SH-SY5Y (cell line): ENCODE data around the gene ZBTB32.

Experiments used
- GATA2 ChIP-seq: IDR thresholded peaks from 2 replicates; pipeline ENCODE4 v1.6.1; 2011; ENCODE audit warnings: mild to moderate bottlenecking, low read depth, low read length
- GATA3 ChIP-seq: IDR thresholded peaks from 2 replicates; pipeline ENCODE4 v1.6.1; 2011; ENCODE audit warnings: low read depth, mild to moderate bottlenecking, low read length, moderate library complexity

GRCh38 chr19:35666251-35666913 is 38.0 kb upstream of the ZBTB32 start, which contains the start of gene UPK1A:
- TF ChIP-seq GATA2 = no peak
- TF ChIP-seq GATA3 = no peak
